Lower lobe of right lung (tissue), 2 donors: ENCODE results near the gene ADAT3. TPM values are rescaled to one million over a fixed set of nuclear protein-coding genes. Genes with fewer than 3 reads are reported as not detected.

Experiments
- ATAC-seq, 2 donors: fragments of 200-7000 bp; cut with Tn5 transposase; one replicate each; pipeline ENCODE4 v1.9.1; 2020 to 2022; ENCODE audit warnings: mild to moderate bottlenecking in 2 of 2, moderate library complexity in 2 of 2
- DNase-seq: peaks from one replicate; pipeline ENCODE4 v3.0.0-alpha.2; 2020
- H3K27ac ChIP-seq: fragments of 200-600 bp; one replicate; pipeline ENCODE4 v1.8.0; 2022
- H3K27me3 ChIP-seq: fragments of 200-600 bp; one replicate; pipeline ENCODE4 v1.8.0; 2022; ENCODE audit warnings: low read depth
- H3K36me3 ChIP-seq: fragments of 200-600 bp; one replicate; pipeline ENCODE4 v1.8.0; 2022; ENCODE audit warnings: mild to moderate bottlenecking
- H3K4me1 ChIP-seq: fragments of 200-600 bp; one replicate; pipeline ENCODE4 v1.8.0; 2022
- H3K4me3 ChIP-seq: fragments of 200-600 bp; one replicate; pipeline ENCODE4 v1.8.0; 2022; ENCODE audit warnings: mild to moderate bottlenecking
- H3K9me3 ChIP-seq: fragments of 200-600 bp; one replicate; pipeline ENCODE4 v1.8.0; 2022
- CTCF ChIP-seq: fragments of 200-600 bp; IDR thresholded peaks from one replicate; pipeline ENCODE4 v1.8.0; 2022; ENCODE audit warnings: antibody characterized with exemption, mild to moderate bottlenecking
- intact Hi-C: fragments of 100-400 bp; cut with DNase I; formaldehyde crosslinking; loops from one replicate; pipeline ENCODE4 v1.11.0; 2022
- total RNA-seq: library from RNA; stranded (reverse); fragmentation: NEBNext Ultra II Directional; extraction: Animal tissue kit (Norgen Biotek cat#: 25700); gene quantifications from one replicate; pipeline ENCODE4 v1.2.1, GENCODE V29; 2021
- donor health status: DM: no; HTN: yes; CAD: no; lungs with severe emphysema.

ADAT3 gene
- total RNA-seq, 1 donor from 2014 or later = 6.2 TPM

GRCh38 chr19:1922803-1923202 is 17.6 kb downstream of the ADAT3 start:
- Histone ChIP-seq H3K27me3 (no peaks in the 10 kb centered on the region), H3K27ac (no peak overlapping the region), H3K9me3 (no peaks in the 10 kb centered on the region), H3K4me1 (no peaks in the 10 kb centered on the region), H3K36me3 (peaks cover 50% of the 10 kb centered on the region), H3K4me3 (no peak overlapping the region)
- TF ChIP-seq CTCF = no peak
- intact Hi-C loops = no loop called here
- ATAC-seq = no peak
- no peak for DNase-seq

GRCh38 chr19:1923319-1923718 is 18.1 kb downstream of the ADAT3 start:
- TF ChIP-seq CTCF = no peak
- intact Hi-C loops = no loop called here
- H3K4me3 ChIP-seq = no peak overlapping the region
- peaks cover 45% of the 10 kb centered on the region for H3K36me3 ChIP-seq
- H3K4me1 ChIP-seq = no peaks in the 10 kb centered on the region
- no peaks in the 10 kb centered on the region for H3K9me3 ChIP-seq
- ATAC-seq (peak in 1 of 2 donors; percentile 56), DNase-seq (no peak)
- H3K27ac ChIP-seq = no peak overlapping the region
- H3K27me3 ChIP-seq = no peaks in the 10 kb centered on the region

- Histone ChIP-seq H3K36me3 (peaks cover 33% of the 10 kb centered on the region), H3K4me3 (no peak overlapping the region), H3K27ac (no peak overlapping the region), H3K4me1 (peaks cover 7% of the 10 kb centered on the region), H3K27me3 (no peaks in the 10 kb centered on the region), H3K9me3 (no peaks in the 10 kb centered on the region)
- intact Hi-C loops = no loop called here
- no peak for TF ChIP-seq CTCF
- no peak for ATAC-seq
- DNase-seq = no peak
Observed at GRCh38 chr19:1924320-1924961, 19.2 kb downstream of the ADAT3 start.

- ATAC-seq (no peak), DNase-seq (no peak)
- H3K27ac ChIP-seq = no peak overlapping the region
- peaks cover 22% of the 10 kb centered on the region for H3K36me3 ChIP-seq
- no peak for TF ChIP-seq CTCF
- no peak overlapping the region for H3K4me3 ChIP-seq
- H3K9me3 ChIP-seq = no peaks in the 10 kb centered on the region
- intact Hi-C loops = no loop called here
- H3K4me1 ChIP-seq = peaks cover 14% of the 10 kb centered on the region
- H3K27me3 ChIP-seq = no peaks in the 10 kb centered on the region
Observed at GRCh38 chr19:1925544-1925943, 20.3 kb downstream of the ADAT3 start.

- Histone ChIP-seq H3K36me3 (peaks cover 8% of the 10 kb centered on the region), H3K27me3 (no peaks in the 10 kb centered on the region), H3K9me3 (no peaks in the 10 kb centered on the region), H3K27ac (no peak overlapping the region), H3K4me1 (peaks cover 14% of the 10 kb centered on the region), H3K4me3 (peak overlapping the region; percentile 47)
- ATAC-seq = peak; percentile 92 to 96
- TF ChIP-seq CTCF = peak; percentile 93
- intact Hi-C loops = no loop called here
- DNase-seq = peak; percentile 89
Observed at GRCh38 chr19:1929021-1929742, 24.0 kb downstream of the ADAT3 start.
